Measurements from ENCODE around the gene LILRA6. TPM values are rescaled to one million over a fixed set of nuclear protein-coding genes. Genes with fewer than 3 reads are reported as not detected.
"Not testable (repeated sequence)": the region's sequence is repeated elsewhere in the genome, so short reads cannot be mapped to it uniquely, and the experiment has no call there.

Gene LILRA6
- total RNA-seq, 4 donors from 2014 or later, result 0.19 to 1.1 (median 0.52) TPM; not detected in 1

DNA sequence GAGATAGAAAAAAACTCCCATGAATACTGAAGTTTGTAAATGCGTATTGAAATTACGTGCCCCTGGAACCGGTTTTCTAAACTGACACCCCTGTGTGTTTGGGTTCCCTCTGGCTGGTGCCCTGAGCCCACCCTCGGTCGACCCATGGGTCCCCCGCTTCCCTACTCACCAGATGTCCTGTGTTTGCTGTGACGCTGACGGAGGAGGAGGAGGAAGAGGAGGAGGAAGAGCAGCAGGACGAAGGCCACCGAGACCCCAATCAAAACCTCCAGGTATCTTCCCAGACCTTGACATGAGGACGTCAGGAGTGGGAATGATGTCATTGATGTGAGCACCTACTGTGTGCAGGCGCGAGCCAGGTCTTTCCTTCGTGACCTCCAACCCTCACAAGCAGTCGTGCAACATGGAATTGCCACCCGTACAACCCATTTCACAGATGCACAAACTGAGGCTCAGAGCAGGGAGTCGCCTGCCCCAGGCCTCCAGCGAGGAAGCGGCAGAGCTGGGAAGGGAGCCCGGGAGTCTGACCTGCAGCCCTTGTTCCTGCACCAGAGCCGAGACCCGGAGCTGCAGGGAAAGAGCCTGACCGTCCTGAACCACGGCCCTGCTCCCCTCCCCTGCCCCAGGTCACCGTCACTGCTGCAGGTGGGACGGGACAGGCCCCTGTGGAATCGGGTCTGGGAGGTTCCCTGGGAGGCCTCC lies 23.5 kb downstream of the LILRA6 start:
- Histone ChIP-seq H3K27me3 (peaks cover 0 to 4% (median 0%) of the 10 kb centered on the region in 3 donors), H3K4me1 (no peaks in the 10 kb centered on the region), H3K9me3 (no peaks in the 10 kb centered on the region), H3K36me3 (no peaks in the 10 kb centered on the region), H3K4me3 (no peak overlapping the region), H3K27ac (no peak overlapping the region)
- intact Hi-C loops (cut with DNase I; ENCODE audit: low total_unique reads) (no loop called here), in situ Hi-C loops (cut with MboI; ENCODE audit: low sequenced_read_pairs in 4 of 4) (no loop called here)
- DNase-seq, result no peak
- TF ChIP-seq POLR2A (IDR thresholded peaks at IDR 0.05), result no peak
- TF ChIP-seq, protein P1, sequence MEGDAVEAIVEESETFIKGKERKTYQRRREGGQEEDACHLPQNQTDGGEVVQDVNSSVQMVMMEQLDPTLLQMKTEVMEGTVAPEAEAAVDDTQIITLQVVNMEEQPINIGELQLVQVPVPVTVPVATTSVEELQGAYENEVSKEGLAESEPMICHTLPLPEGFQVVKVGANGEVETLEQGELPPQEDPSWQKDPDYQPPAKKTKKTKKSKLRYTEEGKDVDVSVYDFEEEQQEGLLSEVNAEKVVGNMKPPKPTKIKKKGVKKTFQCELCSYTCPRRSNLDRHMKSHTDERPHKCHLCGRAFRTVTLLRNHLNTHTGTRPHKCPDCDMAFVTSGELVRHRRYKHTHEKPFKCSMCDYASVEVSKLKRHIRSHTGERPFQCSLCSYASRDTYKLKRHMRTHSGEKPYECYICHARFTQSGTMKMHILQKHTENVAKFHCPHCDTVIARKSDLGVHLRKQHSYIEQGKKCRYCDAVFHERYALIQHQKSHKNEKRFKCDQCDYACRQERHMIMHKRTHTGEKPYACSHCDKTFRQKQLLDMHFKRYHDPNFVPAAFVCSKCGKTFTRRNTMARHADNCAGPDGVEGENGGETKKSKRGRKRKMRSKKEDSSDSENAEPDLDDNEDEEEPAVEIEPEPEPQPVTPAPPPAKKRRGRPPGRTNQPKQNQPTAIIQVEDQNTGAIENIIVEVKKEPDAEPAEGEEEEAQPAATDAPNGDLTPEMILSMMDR (IDR thresholded peaks at IDR 0.05 in 4 of 5, conservative IDR thresholded peaks at IDR 0.05 in 1 of 5), result no peak
- ATAC-seq, result no peak

DNA sequence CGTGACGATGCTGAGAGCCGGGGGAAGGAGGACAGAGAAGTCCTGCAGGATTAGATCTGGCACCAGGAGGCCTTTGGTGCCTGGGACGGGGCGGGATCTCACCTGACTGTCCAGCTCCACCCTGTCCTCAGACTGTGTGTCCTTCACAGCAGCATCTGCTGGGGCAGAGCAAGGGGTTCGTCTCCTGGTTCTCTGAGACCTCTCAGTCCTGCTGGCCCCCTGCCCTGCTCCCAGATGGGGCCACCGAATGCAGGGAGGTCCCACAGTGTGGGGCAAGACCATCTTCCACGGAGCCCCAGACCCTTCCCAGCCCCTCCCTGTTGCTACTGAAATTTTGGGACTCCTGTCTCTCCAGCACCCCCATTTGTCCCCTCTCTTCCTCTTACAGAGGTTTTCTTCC lies 24.3 kb downstream of the LILRA6 start:
- DNase-seq (no peak), ATAC-seq (no peak)
- H3K27ac ChIP-seq, result no peak overlapping the region
- no peak overlapping the region for H3K4me3 ChIP-seq
- intact Hi-C loops (cut with DNase I; ENCODE audit: low total_unique reads), result no loop called here
- H3K9me3 ChIP-seq, result no peaks in the 10 kb centered on the region
- TF ChIP-seq, protein P1 (IDR thresholded peaks at IDR 0.05 in 4 of 5, conservative IDR thresholded peaks at IDR 0.05 in 1 of 5), result no peak
- TF ChIP-seq POLR2A (IDR thresholded peaks at IDR 0.05), result no peak
- in situ Hi-C loops (cut with MboI; ENCODE audit: low sequenced_read_pairs in 4 of 4), result no loop called here
- no peaks in the 10 kb centered on the region for H3K4me1 ChIP-seq
- peaks cover 0 to 4% (median 0%) of the 10 kb centered on the region in 3 donors for H3K27me3 ChIP-seq
- H3K36me3 ChIP-seq, result no peaks in the 10 kb centered on the region

DNA sequence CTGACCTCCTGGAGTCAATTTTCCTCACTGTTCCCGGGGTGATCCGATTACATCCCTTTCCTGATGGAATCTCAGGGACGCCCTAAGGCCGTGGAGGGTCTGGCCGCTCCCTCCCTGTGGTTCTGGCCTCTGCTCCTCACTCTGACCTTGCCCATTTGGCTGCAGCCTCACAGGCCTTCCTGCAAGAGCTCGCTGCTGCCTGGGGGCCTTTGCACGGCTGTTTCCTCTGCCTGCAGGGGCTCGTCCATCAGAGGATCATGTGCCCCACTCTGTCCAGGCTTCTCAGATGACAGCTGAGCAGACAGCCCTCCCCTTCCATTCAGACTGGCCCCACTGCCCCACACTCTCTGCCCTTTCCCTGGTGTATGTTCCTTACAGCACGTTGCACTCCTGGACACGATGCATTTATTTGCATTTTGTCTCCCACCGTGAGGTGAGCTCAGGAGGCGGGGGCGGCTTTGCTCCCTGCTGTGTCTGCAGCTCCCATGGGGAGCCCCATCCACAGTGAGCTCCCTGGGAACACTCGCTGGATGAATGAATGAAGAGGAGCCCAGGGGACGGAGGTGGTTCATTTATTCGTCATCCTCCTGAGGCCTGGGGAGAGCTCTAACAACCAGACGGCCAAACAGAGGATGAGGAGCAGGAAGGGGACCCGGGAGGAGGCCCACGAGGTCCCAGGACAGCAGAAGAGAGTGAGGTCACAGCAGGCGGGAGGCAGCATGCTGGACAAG lies 24.9 kb downstream of the LILRA6 start:
- H3K4me3 ChIP-seq; ATAC-seq; H3K36me3 ChIP-seq; H3K4me1 ChIP-seq; H3K9me3 ChIP-seq; H3K27me3 ChIP-seq; in situ Hi-C loops (cut with MboI; ENCODE audit: low sequenced_read_pairs in 4 of 4); intact Hi-C loops (cut with DNase I; ENCODE audit: low total_unique reads); DNase-seq; H3K27ac ChIP-seq: not testable (repeated sequence)

DNA sequence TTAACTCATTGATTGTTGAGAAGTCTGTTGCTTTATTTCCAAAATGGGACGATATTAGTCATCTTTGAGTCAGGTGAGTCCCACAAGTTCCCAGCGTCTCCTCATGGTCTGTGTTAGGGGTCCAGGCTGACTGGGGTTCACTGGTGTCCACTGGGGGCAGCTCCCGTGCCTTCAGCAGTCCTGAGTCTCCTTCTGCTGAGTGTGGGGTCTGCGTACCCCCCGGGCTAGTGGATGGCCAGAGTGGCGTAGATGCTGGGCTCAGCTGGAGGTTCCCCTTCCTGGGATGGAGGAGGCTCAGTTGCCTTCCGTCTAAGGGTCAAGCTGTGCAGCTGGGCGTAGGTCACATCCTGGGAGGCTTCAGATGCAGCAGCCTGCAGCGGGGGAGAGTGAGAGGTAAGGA lies 25.7 kb downstream of the LILRA6 start:
- Histone ChIP-seq H3K36me3 (no peaks in the 10 kb centered on the region), H3K27ac (no peak overlapping the region), H3K9me3 (no peaks in the 10 kb centered on the region), H3K4me3 (no peak overlapping the region), H3K4me1 (no peaks in the 10 kb centered on the region), H3K27me3 (no peaks in the 10 kb centered on the region)
- TF ChIP-seq POLR2A (IDR thresholded peaks at IDR 0.05), result no peak
- TF ChIP-seq, protein P1 (IDR thresholded peaks at IDR 0.05 in 4 of 5, conservative IDR thresholded peaks at IDR 0.05 in 1 of 5), result no peak
- DNase-seq (no peak), ATAC-seq (no peak)
- intact Hi-C loops (cut with DNase I; ENCODE audit: low total_unique reads), result no loop called here
- in situ Hi-C loops (cut with MboI; ENCODE audit: low sequenced_read_pairs in 4 of 4), result no loop called here

DNA sequence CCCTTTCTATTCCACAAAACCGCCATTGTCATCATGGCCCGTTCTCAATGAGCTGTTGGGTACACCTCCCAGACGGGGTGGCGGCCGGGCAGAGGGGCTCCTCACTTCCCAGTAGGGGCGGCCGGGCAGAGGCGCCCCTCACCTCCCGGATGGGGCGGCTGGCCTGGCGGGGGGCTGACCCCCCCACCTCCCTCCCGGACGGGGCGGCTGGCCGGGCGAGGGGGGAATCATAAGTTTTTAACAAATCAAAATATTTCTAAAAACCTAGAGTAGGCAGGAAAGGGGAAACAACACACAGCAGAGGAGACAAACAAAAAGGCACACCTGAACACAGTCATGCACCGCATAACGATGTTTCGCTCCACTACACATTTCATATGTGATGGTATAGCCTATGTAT lies 27.9 kb downstream of the LILRA6 start:
- H3K9me3 ChIP-seq; H3K36me3 ChIP-seq; H3K4me1 ChIP-seq; H3K4me3 ChIP-seq; intact Hi-C loops (cut with DNase I; ENCODE audit: low total_unique reads); DNase-seq; H3K27ac ChIP-seq; ATAC-seq; H3K27me3 ChIP-seq; in situ Hi-C loops (cut with MboI; ENCODE audit: low sequenced_read_pairs in 4 of 4): not testable (repeated sequence)

DNA sequence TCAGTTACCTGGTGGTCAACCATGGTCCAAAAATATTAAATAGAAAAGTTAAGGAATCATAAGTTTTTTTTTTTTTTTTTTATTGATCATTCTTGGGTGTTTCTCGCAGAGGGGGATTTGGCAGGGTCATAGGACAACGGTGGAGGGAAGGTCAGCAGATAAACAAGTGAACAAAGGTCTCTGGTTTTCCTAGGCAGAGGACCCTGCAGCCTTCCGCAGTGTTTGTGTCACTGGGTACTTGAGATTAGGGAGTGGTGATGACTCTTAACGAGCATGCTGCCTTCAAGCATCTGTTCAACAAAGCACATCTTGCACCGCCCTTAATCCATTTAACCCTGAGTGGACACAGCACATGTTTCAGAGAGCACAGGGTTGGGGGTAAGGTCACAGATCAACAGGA lies 28.4 kb downstream of the LILRA6 start:
- in situ Hi-C loops (cut with MboI; ENCODE audit: low sequenced_read_pairs in 4 of 4); H3K36me3 ChIP-seq; ATAC-seq; H3K27me3 ChIP-seq; H3K27ac ChIP-seq; DNase-seq; H3K4me3 ChIP-seq; H3K9me3 ChIP-seq; intact Hi-C loops (cut with DNase I; ENCODE audit: low total_unique reads): not testable (repeated sequence)
- peaks cover 5 to 13% of the 10 kb centered on the region in 2 donors for H3K4me1 ChIP-seq
